Limb (tissue), 2 donors: Measurements from ENCODE around the gene PNPLA7.
A peak's percentile ranks its signal among the peaks of the same experiment; 100 is the strongest.

Experiments
- DNase-seq, 2 donors: peaks; one replicate each; pipeline ENCODE4 v3.0.0-alpha.2; 2016; ENCODE audit errors: extremely low spot score in 2 of 2

The PNPLA7 gene

GRCh38 chr9:137437691-137438590, 112.3 kb downstream of the PNPLA7 start:
- DNase-seq: no peak

- DNase-seq: no peak
Observed at GRCh38 chr9:137436761-137437600, 113.2 kb downstream of the PNPLA7 start.

GRCh38 chr9:137435980-137436760, 114.0 kb downstream of the PNPLA7 start:
- DNase-seq: no peak

GRCh38 chr9:137435381-137435891, 114.8 kb downstream of the PNPLA7 start:
- DNase-seq: no peak

GRCh38 chr9:137434498-137435380, 115.5 kb downstream of the PNPLA7 start:
- no peak for DNase-seq

GRCh38 chr9:137433916-137434431, 116.2 kb downstream of the PNPLA7 start:
- DNase-seq: no peak

- DNase-seq: no peak
Observed at GRCh38 chr9:137433349-137433915, 116.8 kb downstream of the PNPLA7 start.

- DNase-seq: no peak
Observed at GRCh38 chr9:137432687-137433348, 117.4 kb downstream of the PNPLA7 start.

- no peak for DNase-seq
Observed at GRCh38 chr9:137431416-137431931, 118.7 kb downstream of the PNPLA7 start.

- DNase-seq: no peak
Observed at GRCh38 chr9:137430723-137431415, 119.3 kb downstream of the PNPLA7 start.

GRCh38 chr9:137429974-137430722, 120.1 kb downstream of the PNPLA7 start:
- no peak for DNase-seq

GRCh38 chr9:137429546-137429890, 120.7 kb downstream of the PNPLA7 start:
- DNase-seq: no peak

- no peak for DNase-seq
Observed at GRCh38 chr9:137428841-137429545, 121.2 kb downstream of the PNPLA7 start.

- no peak for DNase-seq
Observed at GRCh38 chr9:137428311-137428630, 121.9 kb downstream of the PNPLA7 start.

GRCh38 chr9:137427454-137428310, 122.5 kb downstream of the PNPLA7 start:
- DNase-seq: no peak

- DNase-seq: peak in 1 of 2 donors; percentile 31
Observed at GRCh38 chr9:137426018-137426681, 124.1 kb downstream of the PNPLA7 start.
